IMR-90 (cell line): ENCODE data around the gene MICB.

Experiments
- BHLHE40 ChIP-seq: fragments of 150-350 bp; IDR thresholded peaks from 2 replicates; pipeline ENCODE4 v1.6.1; 2016; ENCODE audit warnings: mild to moderate bottlenecking, low read depth, low read length
- CHD1 ChIP-seq: IDR thresholded peaks from 2 replicates; pipeline ENCODE4 v1.6.1; 2012; ENCODE audit warnings: low read depth, low read length, improper control_type of control experiment
- CTCF ChIP-seq: conservative IDR thresholded peaks from 2 replicates; pipeline ENCODE4 v1.5.1; 2012; ENCODE audit warnings: mild to moderate bottlenecking, low read depth, low read length, improper control_type of control experiment
- ELK1 ChIP-seq: fragments of 150-350 bp; IDR thresholded peaks from 2 replicates; pipeline ENCODE4 v1.6.1; 2016; ENCODE audit warnings: low read depth, mild to moderate bottlenecking, low read length, moderate library complexity, borderline replicate concordance
- FOS ChIP-seq: fragments of 150-350 bp; IDR thresholded peaks from 2 replicates; pipeline ENCODE4 v1.6.1; 2016; ENCODE audit warnings: low read depth, low read length
- MAZ ChIP-seq: IDR thresholded peaks from 2 replicates; pipeline ENCODE4 v1.6.1; 2012; ENCODE audit warnings: low read depth, mild to moderate bottlenecking, low read length, improper control_type of control experiment, moderate library complexity, borderline replicate concordance
- NFE2L2 ChIP-seq: fragments of 150-350 bp; IDR thresholded peaks from 2 replicates; pipeline ENCODE4 v1.6.1; 2016; ENCODE audit warnings: low read depth, mild to moderate bottlenecking, low read length
- POLR2A ChIP-seq: IDR thresholded peaks from 2 replicates; pipeline ENCODE4 v1.6.1; 2012; ENCODE audit warnings: mild to moderate bottlenecking, low read depth, low read length
- RCOR1 ChIP-seq: IDR thresholded peaks from 2 replicates; pipeline ENCODE4 v1.6.1; 2012; ENCODE audit warnings: mild to moderate bottlenecking, low read length, improper control_type of control experiment; ENCODE audit not compliant: insufficient replicate concordance
- RFX5 ChIP-seq: IDR thresholded peaks from 2 replicates; pipeline ENCODE4 v1.8.0; 2012; ENCODE audit warnings: low read depth, mild to moderate bottlenecking, low read length, moderate library complexity
- SMC3 ChIP-seq: fragments of 150-350 bp; IDR thresholded peaks from 2 replicates; pipeline ENCODE4 v1.6.1; 2016; ENCODE audit warnings: low read depth, mild to moderate bottlenecking, antibody characterized with exemption, low read length, moderate library complexity

- TF ChIP-seq POLR2A: peak; percentile 51; the same call in 1 of the 2 replicates
- peak; percentile 99 for TF ChIP-seq CTCF
- peak; percentile 16; the same call in 1 of the 2 replicates for TF ChIP-seq MAZ
- no peak for TF ChIP-seq FOS
- TF ChIP-seq BHLHE40: no peak
- TF ChIP-seq RFX5: no peak
- no peak for TF ChIP-seq NFE2L2
- TF ChIP-seq RCOR1: peak; percentile 79
- no peak for TF ChIP-seq ELK1
- TF ChIP-seq CHD1: no peak
- peak; percentile 95 for TF ChIP-seq SMC3
Measured at GRCh38 chr6:31546339-31546957, 48.5 kb downstream of the MICB start, which contains the start of gene ATP6V1G2.
